H1 (cell line): ENCODE data around the gene STK26. TPM values are rescaled to one million over a fixed set of nuclear protein-coding genes. Genes with fewer than 3 reads are reported as not detected.

Experiments
- CTCF ChIA-PET: fragments of 300-600 bp; sonication (Branson Sonifier 250); formaldehyde crosslinking; loops from one replicate; lab custom pipeline; 2021; ENCODE audit not compliant: partially characterized antibody; lab: Charles Lee
- POLR2A ChIA-PET: fragments of 300-600 bp; sonication (Branson Sonifier 250); formaldehyde crosslinking; loops from one replicate; lab custom pipeline; 2021; ENCODE audit warnings: inconsistent platforms; ENCODE audit not compliant: partially characterized antibody; lab: Charles Lee
- DNase-seq, 2 experiments: peaks; one replicate each; pipeline versions ENCODE4 v3.0.0 to v3.0.0-alpha.2; 2010 to 2022; ENCODE audit warnings: low spot score in 2 of 2, low read depth in 1 of 2, mixed read lengths in 1 of 2
- FAIRE-seq: peaks from 2 replicates; lab custom pipeline; 2011; peaks lifted over from hg19 to GRCh38; lab: Jason Lieb, UNC
- H2AFZ ChIP-seq: 2 replicates; pipeline ENCODE4 v1.8.1; 2012; ENCODE audit warnings: low read length, inconsistent platforms
- H2AK5ac ChIP-seq: 2 replicates; pipeline ENCODE4 v1.6.1; 2013; ENCODE audit warnings: low read depth, low read length
- H2BK120ac ChIP-seq: replicated peaks from 2 replicates; pipeline ENCODE3; 2013; ENCODE audit warnings: low read depth, low read length, inconsistent platforms
- H2BK12ac ChIP-seq: 2 replicates; pipeline ENCODE4 v1.6.1; 2013; ENCODE audit warnings: low read depth, low read length
- H2BK15ac ChIP-seq: 2 replicates; pipeline ENCODE4 v1.6.1; 2013; ENCODE audit warnings: low read length
- H2BK20ac ChIP-seq: 2 replicates; pipeline ENCODE4 v1.6.1; 2013; ENCODE audit warnings: low read length
- H2BK5ac ChIP-seq: 2 replicates; pipeline ENCODE4 v1.6.1; 2013; ENCODE audit warnings: low read depth, low read length
- H3K14ac ChIP-seq: 2 replicates; pipeline ENCODE4 v1.6.1; 2013; ENCODE audit warnings: inconsistent platforms; ENCODE audit not compliant: insufficient read length
- H3K18ac ChIP-seq: 2 replicates; pipeline ENCODE4 v1.6.1; 2013; ENCODE audit warnings: low read length; ENCODE audit errors: extremely low read depth
- H3K23ac ChIP-seq: 2 replicates; pipeline ENCODE4 v1.6.1; 2013; ENCODE audit warnings: inconsistent platforms; ENCODE audit not compliant: insufficient read length
- H3K23me2 ChIP-seq: 2 replicates; pipeline ENCODE4 v1.6.1; 2013; ENCODE audit warnings: low read depth, low read length
- H3K27ac ChIP-seq: 2 replicates; pipeline ENCODE4 v1.6.1; 2011; ENCODE audit warnings: low read depth, low read length, inconsistent platforms
- H3K27me3 ChIP-seq, 4 experiments: replicated peaks in 1 of 4; 1 replicate in 1 of 4; 2 replicates in 3 of 4; pipeline versions ENCODE4 v1.6.1 to v1.8.1; 2011 to 2013; ENCODE audit warnings: low read length in 3 of 4, mild to moderate bottlenecking in 3 of 4, inconsistent platforms in 2 of 4, mixed read lengths in 2 of 4, moderate library complexity in 1 of 4; ENCODE audit not compliant: control insufficient read depth in 3 of 4, insufficient read depth in 3 of 4; ENCODE audit errors: extremely low read depth in 1 of 4
- H3K36me3 ChIP-seq, 4 experiments: 2 replicates each; pipeline versions ENCODE4 v1.6.1 to v1.8.1; 2011 to 2013; ENCODE audit warnings: mild to moderate bottlenecking in 4 of 4, low read length in 3 of 4, moderate library complexity in 2 of 4, control low read depth in 1 of 4, inconsistent platforms in 1 of 4; ENCODE audit not compliant: insufficient read depth in 4 of 4, control insufficient read depth in 2 of 4
- H3K4ac ChIP-seq: replicated peaks from 2 replicates; pipeline ENCODE3; 2013; ENCODE audit warnings: low read length, low read depth, mixed read lengths, inconsistent platforms; ENCODE audit not compliant: insufficient read length
- H3K4me1 ChIP-seq, 4 experiments: replicated peaks in 1 of 4; 1 replicate in 1 of 4; 2 replicates in 3 of 4; pipeline versions ENCODE4 v1.6.1 to v1.8.1; 2011 to 2013; ENCODE audit warnings: low read length in 3 of 4, inconsistent platforms in 2 of 4, mixed read lengths in 1 of 4; ENCODE audit not compliant: insufficient read depth in 4 of 4, control insufficient read depth in 3 of 4
- H3K4me2 ChIP-seq, 2 experiments: 2 replicates each; pipeline versions ENCODE4 v1.6.1 to v1.8.1; 2011 to 2013; ENCODE audit warnings: low read depth in 2 of 2, low read length in 2 of 2, control low read depth in 1 of 2, inconsistent platforms in 1 of 2, mild to moderate bottlenecking in 1 of 2; ENCODE audit not compliant: insufficient read depth in 1 of 2
- H3K4me3 ChIP-seq, 4 experiments: fragments of 200-600, 300-600 bp in 1 of 4; sonication (generic), shearing (Covaris generic), sonication (Bioruptor Twin) in 1 of 4; 2 replicates each; pipeline versions ENCODE4 v1.5.1 to v1.8.1; 2011 to 2016; ENCODE audit warnings: low read length in 4 of 4, low read depth in 3 of 4, control low read depth in 2 of 4, inconsistent platforms in 2 of 4, mild to moderate bottlenecking in 2 of 4, mixed read lengths in 1 of 4, moderate library complexity in 1 of 4; ENCODE audit not compliant: insufficient read depth in 2 of 4; ENCODE audit errors: extremely low read depth in 1 of 4
- H3K56ac ChIP-seq: replicated peaks from 2 replicates; pipeline ENCODE3; 2013; ENCODE audit warnings: low read depth, mild to moderate bottlenecking, mixed read lengths, low read length, inconsistent platforms; ENCODE audit not compliant: insufficient read length
- H3K79me1 ChIP-seq: 2 replicates; pipeline ENCODE4 v1.6.1; 2013; ENCODE audit warnings: low read depth, low read length, control low read depth
- H3K79me2 ChIP-seq, 2 experiments: 2 replicates each; pipeline versions ENCODE4 v1.6.1 to v1.8.1; 2012 to 2013; ENCODE audit warnings: low read length in 2 of 2, mild to moderate bottlenecking in 2 of 2, inconsistent platforms in 1 of 2; ENCODE audit not compliant: insufficient read depth in 2 of 2, control insufficient read depth in 1 of 2
- H3K9ac ChIP-seq, 4 experiments: replicated peaks in 1 of 4; 1 replicate in 1 of 4; 2 replicates in 3 of 4; pipeline versions ENCODE4 v1.6.1 to v1.8.1; 2011 to 2013; ENCODE audit warnings: low read depth in 3 of 4, low read length in 3 of 4, control low read depth in 2 of 4, mild to moderate bottlenecking in 2 of 4, moderate library complexity in 2 of 4, inconsistent platforms in 1 of 4; ENCODE audit errors: extremely low read depth in 1 of 4
- H3K9me3 ChIP-seq, 2 experiments: 2 replicates each; pipeline versions ENCODE4 v1.6.1 to v1.8.1; 2012 to 2013; ENCODE audit warnings: mild to moderate bottlenecking in 2 of 2, moderate library complexity in 2 of 2, control low read depth in 1 of 2, inconsistent platforms in 1 of 2, low read depth in 1 of 2, low read length in 1 of 2, mixed read lengths in 1 of 2; ENCODE audit not compliant: insufficient read depth in 2 of 2
- H4K20me1 ChIP-seq, 2 experiments: replicated peaks in 1 of 2; 2 replicates each; pipeline versions ENCODE3 to v1.8.1; 2011 to 2013; ENCODE audit warnings: inconsistent platforms in 2 of 2, low read length in 2 of 2, mild to moderate bottlenecking in 1 of 2; ENCODE audit not compliant: insufficient read depth in 2 of 2, control insufficient read depth in 1 of 2
- H4K5ac ChIP-seq: 2 replicates; pipeline ENCODE4 v1.6.1; 2013; ENCODE audit warnings: low read length, low read depth, mixed read lengths, inconsistent platforms; ENCODE audit not compliant: insufficient read length
- H4K8ac ChIP-seq: 2 replicates; pipeline ENCODE4 v1.8.0; 2013; ENCODE audit warnings: mild to moderate bottlenecking, moderate library complexity, low read length, inconsistent platforms; ENCODE audit not compliant: insufficient read depth; ENCODE audit errors: extremely low read depth
- H4K91ac ChIP-seq: replicated peaks from 2 replicates; pipeline ENCODE3; 2013; ENCODE audit warnings: low read length, mixed read lengths, inconsistent platforms; ENCODE audit not compliant: insufficient read length
- CHD1 ChIP-seq: IDR thresholded peaks from 2 replicates; pipeline ENCODE4 v1.6.1; 2012; ENCODE audit warnings: low read depth, low read length, improper control_type of control experiment
- CREB1 ChIP-seq: IDR thresholded peaks from 2 replicates; pipeline ENCODE4 v1.6.1; 2012; ENCODE audit warnings: inconsistent platforms
- CTCF ChIP-seq, 3 experiments: IDR thresholded peaks; 1 replicate in 2 of 3; 2 replicates in 1 of 3; pipeline versions ENCODE4 v1.5.1 to v1.6.1; 2011; ENCODE audit warnings: low read length in 3 of 3, mild to moderate bottlenecking in 3 of 3, inconsistent platforms in 2 of 3, low read depth in 1 of 3, moderate library complexity in 1 of 3; ENCODE audit not compliant: insufficient read depth in 1 of 3; ENCODE audit errors: control extremely low read depth in 1 of 3
- GABPA ChIP-seq: IDR thresholded peaks from 2 replicates; pipeline ENCODE4 v1.6.1; 2011; ENCODE audit warnings: mild to moderate bottlenecking, low read length, moderate library complexity, borderline replicate concordance; ENCODE audit not compliant: insufficient read depth
- JUND ChIP-seq: IDR thresholded peaks from 2 replicates; pipeline ENCODE4 v1.6.1; 2011; ENCODE audit warnings: mild to moderate bottlenecking, improper control_type of control experiment, low read length
- KDM5A ChIP-seq: fragments of 200-600 bp; IDR thresholded peaks from 2 replicates; pipeline ENCODE4 v1.7.1; 2012; ENCODE audit warnings: mild to moderate bottlenecking, low read length, inconsistent platforms, mixed read lengths
- MAX ChIP-seq: IDR thresholded peaks from 2 replicates; pipeline ENCODE4 v1.6.1; 2012; ENCODE audit warnings: inconsistent platforms
- SP2 ChIP-seq: IDR thresholded peaks from 2 replicates; pipeline ENCODE4 v1.6.1; 2012; ENCODE audit warnings: mild to moderate bottlenecking, low read length, inconsistent platforms
- TCF12 ChIP-seq: IDR thresholded peaks from 2 replicates; pipeline ENCODE4 v1.6.1; 2011; ENCODE audit warnings: low read depth, mild to moderate bottlenecking, low read length
- WGBS, 2 experiments: shearing (Covaris generic) in 1 of 2; methylation state at CpG; one replicate each; pipeline versions ENCODE4 v1.1.6 to v1.1.7; 2013 to 2015; ENCODE audit warnings: low lambda C conversion rate in 2 of 2, mixed read lengths in 2 of 2, inconsistent platforms in 1 of 2, low coverage in 1 of 2, missing lambda C conversion rate in 1 of 2; ENCODE audit not compliant: insufficient replicate concordance in 2 of 2, insufficient coverage in 1 of 2, insufficient read length in 1 of 2; ENCODE audit errors: extremely low coverage in 1 of 2, missing lambda C conversion rate in 1 of 2; 5-methylcytosine and 5-hydroxymethylcytosine counted together
- polyA plus RNA-seq, 7 experiments: library from polyadenylated mRNA; depleted of rRNA in 3 of 7; stranded (reverse) in 5 of 7; unstranded in 2 of 7; fragments of >200 nt in 5 of 7; fragments of 200-250 nt in 2 of 7; gene quantifications; 1 replicate in 5 of 7; 2 replicates in 1 of 7; 4 replicates in 1 of 7; pipeline versions ENCODE4 v1.2.1 to v1.2.3, GENCODE V29; 2011 to 2013; ENCODE audit warnings: missing spikeins in 2 of 7, mixed read lengths in 2 of 7
- total RNA-seq: library from RNA; stranded (reverse); fragmentation: NEBNext Ultra II Directional; extraction: Animal tissue kit (Norgen Biotek cat#: 25700); gene quantifications from 2 replicates; pipeline ENCODE4 v1.2.1, GENCODE V29; 2021

STK26 gene
- total and polyA plus RNA-seq, 2 of the 8 experiments (the other 6 are each of a cell fraction or from before 2014, with no cell fraction given): 24.2 to 98.2 TPM

GRCh38 chrX:131985526-131986049 is 37.5 kb upstream of the STK26 start:
- no peaks in the 10 kb centered on the region for H3K79me1 ChIP-seq
- H3K23me2 ChIP-seq: no peaks in the 10 kb centered on the region
- no peak for TF ChIP-seq SP2
- TF ChIP-seq JUND: no peak
- no peak for TF ChIP-seq CREB1
- TF ChIP-seq CTCF (IDR thresholded peaks at IDR 0.05; ENCODE audit: control extremely low read depth in 1 of 3, insufficient read depth in 1 of 3, low read depth in 1 of 3, low read length in 3 of 3): peak in 2 of 3 experiments; percentile 2 to 21; a peak in 1 of 4 replicates
- no peak for TF ChIP-seq KDM5A
- TF ChIP-seq TCF12: no peak
- no peak for TF ChIP-seq CHD1
- TF ChIP-seq MAX: no peak
- TF ChIP-seq GABPA: no peak
- no peak overlapping the region for H4K91ac ChIP-seq
- ChIA-PET POLR2A (no interaction called here), CTCF (interaction anchor here (0.6 to 1.5 kb wide), 8 partner anchors 16 to 234 kb away, joined by 3 to 5 read pairs (median 4); no protein-coding TSS in a partner anchor)
- H3K4me2 ChIP-seq: no peak overlapping the region
- DNase-seq: no peak
- 85% methylated on average over 4 of the region's 4 CpGs; no CpG with 5 or more reads in 1 of the 2 experiments for WGBS, 2 experiments
- no peak overlapping the region for H3K4ac ChIP-seq
- no peak overlapping the region for H2BK5ac ChIP-seq
- no peak overlapping the region for H4K8ac ChIP-seq
- no peak overlapping the region for H3K9ac ChIP-seq
- H3K4me1 ChIP-seq: peaks cover 0 to 3% (median 1%) of the 10 kb centered on the region in 4 experiments; a peak in 4 of 7 replicates
- FAIRE-seq: no peak
- no peak overlapping the region for H2AK5ac ChIP-seq
- H3K36me3 ChIP-seq: no peaks in the 10 kb centered on the region
- no peak overlapping the region for H2BK12ac ChIP-seq
- no peaks in the 10 kb centered on the region for H3K27me3 ChIP-seq
- no peak overlapping the region for H3K56ac ChIP-seq
- H2AFZ ChIP-seq: no peak overlapping the region
- H2BK15ac ChIP-seq: no peak overlapping the region
- H2BK20ac ChIP-seq: no peak overlapping the region
- no peak overlapping the region for H3K23ac ChIP-seq
- H3K4me3 ChIP-seq: no peak overlapping the region
- no peak overlapping the region for H2BK120ac ChIP-seq
- no peak overlapping the region for H3K14ac ChIP-seq
- H3K18ac ChIP-seq: no peak overlapping the region
- H3K9me3 ChIP-seq: no peaks in the 10 kb centered on the region
- H4K5ac ChIP-seq: no peak overlapping the region
- no peak overlapping the region for H3K27ac ChIP-seq
- no peaks in the 10 kb centered on the region for H4K20me1 ChIP-seq
- no peaks in the 10 kb centered on the region for H3K79me2 ChIP-seq
